GM18870 (cell line): Measurements from ENCODE around the gene POLR2J3.
"Not testable (repeated sequence)": the region's sequence is repeated elsewhere in the genome, so short reads cannot be mapped to it uniquely, and the experiment has no call there.

Source experiments
- ATAC-seq: cut with Tn5 transposase; IDR thresholded peaks from one replicate; pipeline ENCODE4 v1.9.1; 2021; ENCODE audit warnings: moderate library complexity; ENCODE audit not compliant: unreplicated experiment

The POLR2J3 gene

GRCh38 chr7:102527182-102527581 is 45.2 kb downstream of the POLR2J3 start:
- ATAC-seq, result not testable (repeated sequence)

GRCh38 chr7:102524803-102525202 is 47.6 kb downstream of the POLR2J3 start:
- ATAC-seq, result not testable (repeated sequence)

- not testable (repeated sequence) for ATAC-seq
Measured at GRCh38 chr7:102520797-102521196, 51.6 kb downstream of the POLR2J3 start.

- not testable (repeated sequence) for ATAC-seq
Measured at GRCh38 chr7:102517550-102518147, 54.7 kb downstream of the POLR2J3 start, which contains the start of gene RASA4B. Gene RASA4B, minus strand, starts transcription at chr7:102517777. Its CDS starts 67 bp downstream, at chr7:102517710.
